Fibroblast of lung (primary cell): ENCODE measurements around the gene TCAF1. TPM values are rescaled to one million over a fixed set of nuclear protein-coding genes. Genes with fewer than 3 reads are reported as not detected.
A peak's percentile ranks its signal among the peaks of the same experiment; 100 is the strongest.

Source experiments
- DNase-seq, 2 donors: peaks; one replicate each; pipeline versions ENCODE4 v3.0.0 to v3.0.0-alpha.2; 2010; ENCODE audit warnings: low read depth in 2 of 2
- H2AFZ ChIP-seq: 2 replicates; pipeline ENCODE4 v1.5.1; 2012; ENCODE audit warnings: low read length, control low read depth, inconsistent platforms
- H3K27ac ChIP-seq: 2 replicates; pipeline ENCODE4 v1.5.1; 2011; ENCODE audit warnings: low read length, control low read depth; ENCODE audit not compliant: insufficient read depth
- H3K27me3 ChIP-seq: 2 replicates; pipeline ENCODE4 v1.5.1; 2011; ENCODE audit warnings: mild to moderate bottlenecking, low read length; ENCODE audit not compliant: control insufficient read depth, insufficient read depth
- H3K36me3 ChIP-seq: 2 replicates; pipeline ENCODE4 v1.5.1; 2011; ENCODE audit warnings: low read length; ENCODE audit not compliant: control insufficient read depth, insufficient read depth
- H3K4me1 ChIP-seq: 2 replicates; pipeline ENCODE4 v1.5.1; 2011; ENCODE audit warnings: low read length; ENCODE audit not compliant: control insufficient read depth, insufficient read depth; ENCODE audit errors: extremely low read depth
- H3K4me2 ChIP-seq: 2 replicates; pipeline ENCODE4 v1.5.1; 2011; ENCODE audit warnings: low read length, control low read depth; ENCODE audit not compliant: insufficient read depth; ENCODE audit errors: extremely low read depth
- H3K4me3 ChIP-seq, 4 experiments: fragments of 200-600 bp in 1 of 4; sonication (generic) in 1 of 4; replicated peaks in 1 of 4; 2 replicates each; pipeline ENCODE4 v1.5.1; 2011 to 2016; ENCODE audit warnings: low read length in 4 of 4, low read depth in 3 of 4, mild to moderate bottlenecking in 3 of 4, control low read depth in 2 of 4, inconsistent platforms in 1 of 4, mixed read lengths in 1 of 4; ENCODE audit not compliant: insufficient read depth in 1 of 4; ENCODE audit errors: control extremely low read depth in 1 of 4
- H3K79me2 ChIP-seq: 2 replicates; pipeline ENCODE4 v1.5.1; 2012; ENCODE audit warnings: mild to moderate bottlenecking, low read length, inconsistent platforms; ENCODE audit not compliant: control insufficient read depth, insufficient read depth
- H3K9ac ChIP-seq: 2 replicates; pipeline ENCODE4 v1.5.1; 2011; ENCODE audit warnings: mild to moderate bottlenecking, low read length, control low read depth; ENCODE audit not compliant: insufficient read depth
- H3K9me3 ChIP-seq: 2 replicates; pipeline ENCODE4 v1.5.1; 2012; ENCODE audit warnings: low read depth, low read length; ENCODE audit not compliant: control insufficient read depth, insufficient read depth
- H4K20me1 ChIP-seq: 2 replicates; pipeline ENCODE4 v1.5.1; 2011; ENCODE audit warnings: low read length; ENCODE audit not compliant: control insufficient read depth, insufficient read depth; ENCODE audit errors: extremely low read depth
- EZH2 ChIP-seq: IDR thresholded peaks from 2 replicates; pipeline ENCODE4 v1.5.1; 2012; ENCODE audit warnings: low read length, control low read depth, mild to moderate bottlenecking; ENCODE audit errors: missing control alignments
- polyA plus RNA-seq, 2 donors: library from polyadenylated mRNA; depleted of rRNA in 1 of 2; stranded (reverse) in 1 of 2; unstranded in 1 of 2; fragments of >200 nt; gene quantifications; 2 replicates each; pipeline ENCODE4 v1.2.1, GENCODE V29; 2011 to 2012; ENCODE audit warnings: missing spikeins in 1 of 2
- total RNA-seq: library from RNA; depleted of rRNA; stranded (reverse); fragments of >200 nt; gene quantifications from 2 replicates; pipeline ENCODE4 v1.2.1, GENCODE V29; 2014
- TF ChIP-seq, protein P1 (sequence below), 2 donors: IDR thresholded peaks in 1 of 2; conservative IDR thresholded peaks in 1 of 2; 1 replicate in 1 of 2; 2 replicates in 1 of 2; pipeline ENCODE4 v1.5.1; 2011 to 2012; ENCODE audit warnings: low read length in 2 of 2, control low read depth in 1 of 2, inconsistent platforms in 1 of 2, low read depth in 1 of 2, mild to moderate bottlenecking in 1 of 2

The TCAF1 gene
- total and polyA plus RNA-seq, 2 donors (not counting 1 experiment from before 2014, with no cell fraction given): 61.2 to 65.6 TPM

DNA sequence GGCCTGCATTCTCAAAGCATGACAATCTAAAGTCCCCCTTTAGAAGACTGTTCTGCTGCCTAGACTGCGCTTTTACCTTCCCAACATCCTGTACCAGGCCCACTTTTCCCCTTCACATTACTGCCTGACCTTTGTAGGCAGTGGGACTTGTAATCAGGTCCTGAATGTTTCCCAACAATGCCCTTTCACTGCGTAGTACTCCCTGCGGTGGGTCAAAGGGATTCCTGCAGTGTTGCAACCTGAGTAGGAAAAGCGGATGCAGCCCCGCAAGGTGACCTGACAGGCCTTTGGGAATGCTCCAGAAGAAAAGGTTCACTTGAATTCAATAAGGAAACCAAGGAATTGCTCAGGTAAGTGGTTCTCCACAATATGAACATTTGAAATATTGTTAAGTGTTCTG is 4.9 kb upstream of the TCAF1 start:
- H3K4me2 ChIP-seq: no peak overlapping the region
- no peak overlapping the region for H3K27ac ChIP-seq
- H3K9ac ChIP-seq: no peak overlapping the region
- no peaks in the 10 kb centered on the region for H3K36me3 ChIP-seq
- H3K9me3 ChIP-seq: no peaks in the 10 kb centered on the region
- H4K20me1 ChIP-seq: no peaks in the 10 kb centered on the region
- no peaks in the 10 kb centered on the region for H3K27me3 ChIP-seq
- TF ChIP-seq EZH2: no peak
- H2AFZ ChIP-seq: no peak overlapping the region
- H3K79me2 ChIP-seq: no peaks in the 10 kb centered on the region
- no peak for DNase-seq
- peaks cover 6% of the 10 kb centered on the region for H3K4me1 ChIP-seq
- no peak overlapping the region for H3K4me3 ChIP-seq

GRCh38 chr7:143906151-143906550 is 4.2 kb upstream of the TCAF1 start:
- H3K27ac ChIP-seq: no peak overlapping the region
- H4K20me1 ChIP-seq: no peaks in the 10 kb centered on the region
- DNase-seq: no peak
- no peak overlapping the region for H3K4me2 ChIP-seq
- no peaks in the 10 kb centered on the region for H3K27me3 ChIP-seq
- no peak overlapping the region for H2AFZ ChIP-seq
- H3K9ac ChIP-seq: no peak overlapping the region
- no peaks in the 10 kb centered on the region for H3K9me3 ChIP-seq
- H3K79me2 ChIP-seq: peaks cover 4% of the 10 kb centered on the region
- TF ChIP-seq, protein P1, sequence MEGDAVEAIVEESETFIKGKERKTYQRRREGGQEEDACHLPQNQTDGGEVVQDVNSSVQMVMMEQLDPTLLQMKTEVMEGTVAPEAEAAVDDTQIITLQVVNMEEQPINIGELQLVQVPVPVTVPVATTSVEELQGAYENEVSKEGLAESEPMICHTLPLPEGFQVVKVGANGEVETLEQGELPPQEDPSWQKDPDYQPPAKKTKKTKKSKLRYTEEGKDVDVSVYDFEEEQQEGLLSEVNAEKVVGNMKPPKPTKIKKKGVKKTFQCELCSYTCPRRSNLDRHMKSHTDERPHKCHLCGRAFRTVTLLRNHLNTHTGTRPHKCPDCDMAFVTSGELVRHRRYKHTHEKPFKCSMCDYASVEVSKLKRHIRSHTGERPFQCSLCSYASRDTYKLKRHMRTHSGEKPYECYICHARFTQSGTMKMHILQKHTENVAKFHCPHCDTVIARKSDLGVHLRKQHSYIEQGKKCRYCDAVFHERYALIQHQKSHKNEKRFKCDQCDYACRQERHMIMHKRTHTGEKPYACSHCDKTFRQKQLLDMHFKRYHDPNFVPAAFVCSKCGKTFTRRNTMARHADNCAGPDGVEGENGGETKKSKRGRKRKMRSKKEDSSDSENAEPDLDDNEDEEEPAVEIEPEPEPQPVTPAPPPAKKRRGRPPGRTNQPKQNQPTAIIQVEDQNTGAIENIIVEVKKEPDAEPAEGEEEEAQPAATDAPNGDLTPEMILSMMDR (conservative IDR thresholded peaks at IDR 0.05 in 1 of 2, IDR thresholded peaks at IDR 0.05 in 1 of 2; ENCODE audit: low read depth in 1 of 2, low read length in 2 of 2): no peak
- TF ChIP-seq EZH2: no peak
- H3K36me3 ChIP-seq: no peaks in the 10 kb centered on the region
- no peak overlapping the region for H3K4me3 ChIP-seq
- peaks cover 6% of the 10 kb centered on the region for H3K4me1 ChIP-seq

DNA sequence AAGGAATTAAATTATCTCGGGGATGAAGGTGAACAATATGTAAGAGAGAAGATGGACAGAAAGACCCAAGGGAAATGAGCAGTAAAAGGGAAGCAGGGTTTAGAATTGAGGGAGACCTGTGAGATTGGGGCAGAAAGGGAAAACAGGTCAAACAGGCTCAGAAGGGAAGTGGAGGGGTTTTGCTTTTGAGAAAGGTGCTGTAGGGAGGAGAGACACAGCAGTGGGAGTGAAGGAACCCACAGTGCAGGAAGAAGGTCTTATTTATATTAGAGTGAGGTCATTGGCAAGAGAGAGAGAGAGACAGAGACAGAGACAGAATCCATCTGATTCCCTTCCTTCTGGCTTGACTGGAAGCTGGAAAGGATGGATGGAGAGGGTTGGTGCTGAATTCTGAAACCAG is 3.5 kb upstream of the TCAF1 start:
- no peaks in the 10 kb centered on the region for H4K20me1 ChIP-seq
- TF ChIP-seq EZH2: no peak
- TF ChIP-seq, protein P1 (conservative IDR thresholded peaks at IDR 0.05 in 1 of 2, IDR thresholded peaks at IDR 0.05 in 1 of 2; ENCODE audit: low read depth in 1 of 2, low read length in 2 of 2): no peak
- H3K79me2 ChIP-seq: peaks cover 10% of the 10 kb centered on the region
- no peak overlapping the region for H3K4me3 ChIP-seq
- peak overlapping the region; percentile 74 for H2AFZ ChIP-seq
- no peaks in the 10 kb centered on the region for H3K36me3 ChIP-seq
- H3K27ac ChIP-seq: no peak overlapping the region
- no peak overlapping the region for H3K9ac ChIP-seq
- no peaks in the 10 kb centered on the region for H3K9me3 ChIP-seq
- no peak overlapping the region for H3K4me2 ChIP-seq
- H3K27me3 ChIP-seq: no peaks in the 10 kb centered on the region
- no peak for DNase-seq
- peaks cover 6% of the 10 kb centered on the region for H3K4me1 ChIP-seq
